Neural crest cell (in vitro differentiated cells): ENCODE data around the gene TRIP6. TPM values are rescaled to one million over a fixed set of nuclear protein-coding genes. Genes with fewer than 3 reads are reported as not detected.

Source experiments
- DNase-seq: peaks from one replicate; pipeline ENCODE4 v3.0.0; 2021; ENCODE audit warnings: low read depth, mixed read lengths, low spot score
- H3K27ac Mint-ChIP-seq: one replicate; pipeline ENCODE4 v1.8.0; 2021; ENCODE audit warnings: mild to moderate bottlenecking, mixed read lengths; ENCODE audit not compliant: unreplicated experiment
- H3K27me3 Mint-ChIP-seq: 2 replicates; pipeline ENCODE4 v1.8.0; 2021; ENCODE audit warnings: low read depth, mild to moderate bottlenecking, mixed read lengths
- H3K36me3 Mint-ChIP-seq: 2 replicates; pipeline ENCODE4 v1.8.0; 2021; ENCODE audit warnings: low read depth, mild to moderate bottlenecking, mixed read lengths
- H3K4me1 Mint-ChIP-seq: 2 replicates; pipeline ENCODE4 v1.8.0; 2021; ENCODE audit warnings: mixed read lengths
- H3K4me3 Mint-ChIP-seq: one replicate; pipeline ENCODE4 v1.8.0; 2021; ENCODE audit warnings: mild to moderate bottlenecking, mixed read lengths
- H3K9me3 Mint-ChIP-seq: 2 replicates; pipeline ENCODE4 v1.8.0; 2021; ENCODE audit warnings: mixed read lengths
- total RNA-seq: library from RNA; stranded (reverse); gene quantifications from 2 replicates; pipeline ENCODE4 v1.2.1, GENCODE V29; 2021
- TF ChIP-seq, protein P1 (sequence below): fragments of 200-600 bp; sonication (generic); conservative IDR thresholded peaks from 2 replicates; pipeline ENCODE4 v1.5.0; 2021; ENCODE audit warnings: antibody characterized with exemption, mild to moderate bottlenecking

The TRIP6 gene
- total RNA-seq, 1 donor from 2014 or later: 39.7 TPM

DNA sequence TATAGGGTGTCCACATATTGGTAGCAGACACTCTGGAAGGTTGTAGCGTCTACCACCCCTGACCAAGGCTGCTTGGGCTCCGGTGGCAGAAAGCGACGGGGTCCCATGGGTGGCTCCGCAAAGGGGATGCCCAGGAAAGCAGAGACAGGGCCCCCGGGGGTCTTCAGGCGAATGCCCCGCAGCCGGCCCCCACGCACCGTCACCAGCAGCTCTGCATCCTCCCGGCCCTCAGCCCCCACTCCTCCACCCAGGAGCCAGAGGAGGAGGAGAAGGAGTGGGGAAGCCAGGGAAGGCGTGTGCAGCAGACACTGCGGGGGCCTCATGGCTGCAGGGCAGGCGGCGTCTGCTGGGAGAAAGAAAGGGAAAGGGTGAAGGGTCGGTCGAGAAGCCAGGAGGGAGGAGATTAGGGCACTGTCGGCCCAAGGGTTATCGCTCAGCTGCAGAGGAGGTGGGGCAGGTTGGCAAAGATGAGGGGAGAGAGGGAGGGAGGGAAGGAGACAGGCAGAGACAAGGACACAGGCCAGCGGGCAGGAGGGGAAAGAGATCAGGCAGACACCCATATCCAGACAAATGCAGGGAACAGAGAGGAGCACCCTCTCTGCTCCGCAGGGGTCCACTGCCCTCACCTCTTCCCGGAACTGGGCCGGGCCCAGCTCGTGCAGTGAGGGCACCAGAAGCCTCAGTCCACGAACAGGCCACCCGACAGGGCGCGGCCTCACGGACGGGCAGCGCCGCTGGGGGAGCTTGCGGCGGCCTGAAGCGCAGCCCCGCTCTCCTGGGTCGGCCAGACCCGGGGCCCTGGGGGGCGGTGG, 26.9 kb downstream of the TRIP6 start:
- Mint-ChIP-seq H3K9me3 (no peaks in the 10 kb centered on the region), H3K27me3 (peaks cover 58% of the 10 kb centered on the region), H3K4me1 (peaks cover 31% of the 10 kb centered on the region), H3K27ac (no peak overlapping the region), H3K4me3 (peak overlapping the region; percentile 57), H3K36me3 (no peaks in the 10 kb centered on the region)
- DNase-seq: no peak
- TF ChIP-seq, protein P1, sequence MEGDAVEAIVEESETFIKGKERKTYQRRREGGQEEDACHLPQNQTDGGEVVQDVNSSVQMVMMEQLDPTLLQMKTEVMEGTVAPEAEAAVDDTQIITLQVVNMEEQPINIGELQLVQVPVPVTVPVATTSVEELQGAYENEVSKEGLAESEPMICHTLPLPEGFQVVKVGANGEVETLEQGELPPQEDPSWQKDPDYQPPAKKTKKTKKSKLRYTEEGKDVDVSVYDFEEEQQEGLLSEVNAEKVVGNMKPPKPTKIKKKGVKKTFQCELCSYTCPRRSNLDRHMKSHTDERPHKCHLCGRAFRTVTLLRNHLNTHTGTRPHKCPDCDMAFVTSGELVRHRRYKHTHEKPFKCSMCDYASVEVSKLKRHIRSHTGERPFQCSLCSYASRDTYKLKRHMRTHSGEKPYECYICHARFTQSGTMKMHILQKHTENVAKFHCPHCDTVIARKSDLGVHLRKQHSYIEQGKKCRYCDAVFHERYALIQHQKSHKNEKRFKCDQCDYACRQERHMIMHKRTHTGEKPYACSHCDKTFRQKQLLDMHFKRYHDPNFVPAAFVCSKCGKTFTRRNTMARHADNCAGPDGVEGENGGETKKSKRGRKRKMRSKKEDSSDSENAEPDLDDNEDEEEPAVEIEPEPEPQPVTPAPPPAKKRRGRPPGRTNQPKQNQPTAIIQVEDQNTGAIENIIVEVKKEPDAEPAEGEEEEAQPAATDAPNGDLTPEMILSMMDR: no peak

DNA sequence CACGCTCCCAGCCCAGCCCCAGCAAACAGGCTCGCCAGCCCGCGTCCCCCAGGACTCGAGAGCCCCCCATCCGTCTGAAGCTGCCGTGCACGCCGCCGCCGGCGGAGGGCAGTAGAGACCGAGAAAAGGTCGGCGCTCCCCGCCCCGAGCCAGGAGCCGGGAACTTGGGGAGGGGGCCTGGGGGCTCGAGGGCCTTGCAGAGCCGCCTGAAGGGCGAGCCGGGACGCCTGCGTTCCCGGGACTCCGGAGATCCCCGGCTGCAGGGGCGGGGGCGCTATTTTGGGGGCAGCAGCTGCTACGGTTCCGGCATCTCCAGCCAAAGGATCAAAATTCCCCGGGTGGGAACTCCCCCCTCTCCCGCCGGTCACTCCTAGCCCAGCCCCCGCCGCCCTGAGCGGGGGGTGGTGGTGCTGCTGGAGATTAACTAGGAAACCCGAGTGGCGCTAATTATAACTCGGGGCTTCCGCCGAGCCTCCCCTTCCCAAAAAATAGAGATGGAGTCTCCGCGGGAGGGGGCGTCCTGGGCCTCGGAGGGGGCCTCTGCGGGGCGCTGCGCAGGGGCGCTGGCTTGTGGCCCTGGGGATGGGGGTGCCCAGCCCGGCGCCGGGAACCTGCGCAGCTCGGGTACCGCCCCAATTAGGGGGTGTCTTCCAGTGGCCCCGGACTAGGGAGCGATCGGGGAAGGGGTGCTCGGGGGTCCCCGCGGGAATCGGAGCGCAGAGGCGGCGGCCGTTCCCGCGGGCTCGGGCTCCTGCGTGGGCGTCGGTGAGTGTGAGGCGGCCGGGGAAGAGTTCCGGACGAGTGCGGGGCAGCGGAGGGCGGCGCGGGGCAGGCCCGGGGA, 27.9 kb downstream of the TRIP6 start:
- TF ChIP-seq, protein P1: peak; percentile 92
- Mint-ChIP-seq H3K36me3 (no peaks in the 10 kb centered on the region), H3K4me3 (no peak overlapping the region), H3K27ac (no peak overlapping the region), H3K27me3 (peaks cover 63% of the 10 kb centered on the region), H3K9me3 (no peaks in the 10 kb centered on the region), H3K4me1 (peaks cover 28% of the 10 kb centered on the region)
- peak; percentile 87 for DNase-seq

DNA sequence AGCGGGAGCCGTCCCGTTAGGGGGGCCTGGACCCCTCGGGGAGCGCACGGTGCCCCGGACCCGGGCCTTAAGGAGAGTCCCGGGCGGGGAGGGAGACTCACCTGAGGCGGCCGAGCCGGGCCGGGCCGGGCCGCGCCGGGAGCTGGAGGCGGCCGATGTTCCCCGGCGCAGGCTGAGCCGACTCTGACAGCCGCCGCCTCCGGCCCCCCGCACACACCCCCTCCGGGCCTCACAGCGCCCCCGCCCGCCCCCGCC, 28.4 kb downstream of the TRIP6 start, which contains the start of gene ACHE:
ACHE (minus strand) TSS at position 188 of the 255 bp plus-strand sequence. CDS start 1,656 bp downstream, outside the sequence.
- TF ChIP-seq, protein P1: no peak
- Mint-ChIP-seq H3K9me3 (no peaks in the 10 kb centered on the region), H3K4me1 (peaks cover 23% of the 10 kb centered on the region), H3K4me3 (peak within 1 kb of the TSS; percentile 75), H3K27ac (no peak within 1 kb of the TSS), H3K36me3 (no peaks in the 10 kb centered on the region), H3K27me3 (peaks cover 64% of the 10 kb centered on the region)
- no peak for DNase-seq

DNA sequence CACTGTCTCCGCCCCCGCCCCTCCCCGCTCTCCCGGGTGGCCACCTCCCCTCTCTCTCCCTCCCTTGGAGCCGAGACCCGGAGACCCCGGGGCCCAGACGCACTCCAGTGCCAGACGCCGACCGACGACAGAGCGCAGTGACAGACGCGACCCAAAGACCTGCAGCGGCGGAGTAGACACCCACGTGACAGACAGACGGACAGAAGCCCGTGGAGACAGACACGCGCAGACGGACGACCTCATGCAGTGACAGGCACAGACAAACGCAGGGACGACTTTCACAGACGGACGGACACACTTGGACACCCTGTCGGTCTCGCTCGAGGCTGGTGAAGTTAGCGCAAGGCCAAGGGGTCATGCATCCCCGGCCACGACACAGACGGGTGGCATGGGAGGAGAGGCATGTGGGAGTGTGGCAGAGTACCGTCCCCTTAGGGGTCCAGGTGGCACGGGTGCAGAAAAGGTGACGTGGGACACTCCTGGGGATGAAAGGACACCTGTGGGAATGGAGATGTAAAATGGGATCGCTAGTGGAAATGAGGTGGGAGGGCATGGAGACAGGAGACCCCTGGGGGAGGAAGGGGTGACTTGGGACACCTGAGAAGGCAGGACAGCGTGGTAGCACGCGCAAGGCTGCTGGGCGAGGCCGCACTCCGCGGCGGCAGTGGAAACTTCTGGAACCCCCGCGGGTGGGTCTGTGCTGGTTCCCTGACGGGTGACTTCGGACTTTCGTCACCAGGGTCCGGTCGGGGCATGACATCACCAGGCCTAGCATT, 29.0 kb downstream of the TRIP6 start:
- Mint-ChIP-seq H3K27ac (no peak overlapping the region), H3K4me1 (peaks cover 21% of the 10 kb centered on the region)
- TF ChIP-seq, protein P1: no peak

More for the DNA sequence above, 29.0 kb downstream of the TRIP6 start:
- H3K4me3 Mint-ChIP-seq: peak overlapping the region; percentile 75
- no peaks in the 10 kb centered on the region for H3K9me3 Mint-ChIP-seq
- DNase-seq: peak; percentile 46
- H3K27me3 Mint-ChIP-seq: peaks cover 69% of the 10 kb centered on the region
- no peaks in the 10 kb centered on the region for H3K36me3 Mint-ChIP-seq
